OCI-LY3 (cell line): Measurements from ENCODE around the gene STK39.

ENCODE experiments used
- EZH2phosphoT487 ChIP-seq: fragments of 200-600 bp; shearing (Covaris generic); IDR thresholded peaks from 2 replicates; pipeline ENCODE4 v1.6.1; 2018; ENCODE audit warnings: antibody characterized with exemption, mixed run types, low read depth
- TF ChIP-seq, protein P1 (sequence below): fragments of 200-600, 300-600 bp; sonication (generic); IDR thresholded peaks from 2 replicates; pipeline ENCODE4 v1.5.1; 2014; ENCODE audit warnings: antibody characterized with exemption, low read length, low read depth

DNA sequence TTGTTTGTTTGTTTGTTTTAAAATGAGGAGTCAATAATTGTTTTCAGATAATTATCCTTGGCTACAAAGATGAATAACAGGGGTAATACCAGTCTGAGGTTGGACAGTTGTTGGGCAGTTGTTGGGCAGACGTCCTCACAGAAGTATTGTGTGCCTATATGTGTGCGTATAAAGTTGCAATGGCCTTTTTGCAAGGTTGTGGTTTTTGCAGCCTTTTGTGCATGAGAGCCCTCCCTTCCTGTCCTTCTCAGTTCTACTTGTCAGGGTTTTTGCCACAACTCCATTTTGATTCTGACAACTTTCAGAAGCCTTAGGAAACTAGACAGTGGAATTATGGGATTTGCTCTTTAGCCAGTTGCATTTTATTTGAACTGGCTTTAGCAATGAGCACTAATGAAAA, 6.0 kb upstream of the STK39 start:
- TF ChIP-seq, protein P1, sequence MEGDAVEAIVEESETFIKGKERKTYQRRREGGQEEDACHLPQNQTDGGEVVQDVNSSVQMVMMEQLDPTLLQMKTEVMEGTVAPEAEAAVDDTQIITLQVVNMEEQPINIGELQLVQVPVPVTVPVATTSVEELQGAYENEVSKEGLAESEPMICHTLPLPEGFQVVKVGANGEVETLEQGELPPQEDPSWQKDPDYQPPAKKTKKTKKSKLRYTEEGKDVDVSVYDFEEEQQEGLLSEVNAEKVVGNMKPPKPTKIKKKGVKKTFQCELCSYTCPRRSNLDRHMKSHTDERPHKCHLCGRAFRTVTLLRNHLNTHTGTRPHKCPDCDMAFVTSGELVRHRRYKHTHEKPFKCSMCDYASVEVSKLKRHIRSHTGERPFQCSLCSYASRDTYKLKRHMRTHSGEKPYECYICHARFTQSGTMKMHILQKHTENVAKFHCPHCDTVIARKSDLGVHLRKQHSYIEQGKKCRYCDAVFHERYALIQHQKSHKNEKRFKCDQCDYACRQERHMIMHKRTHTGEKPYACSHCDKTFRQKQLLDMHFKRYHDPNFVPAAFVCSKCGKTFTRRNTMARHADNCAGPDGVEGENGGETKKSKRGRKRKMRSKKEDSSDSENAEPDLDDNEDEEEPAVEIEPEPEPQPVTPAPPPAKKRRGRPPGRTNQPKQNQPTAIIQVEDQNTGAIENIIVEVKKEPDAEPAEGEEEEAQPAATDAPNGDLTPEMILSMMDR, result no peak
- no peak for TF ChIP-seq EZH2phosphoT487
